H1 (cell line): ENCODE data around the gene SENP6. TPM values are rescaled to one million over a fixed set of nuclear protein-coding genes. Genes with fewer than 3 reads are reported as not detected.

ENCODE experiments used
- CTCF ChIA-PET: fragments of 300-600 bp; sonication (Branson Sonifier 250); formaldehyde crosslinking; loops from one replicate; lab custom pipeline; 2021; ENCODE audit not compliant: partially characterized antibody; lab: Charles Lee
- POLR2A ChIA-PET: fragments of 300-600 bp; sonication (Branson Sonifier 250); formaldehyde crosslinking; loops from one replicate; lab custom pipeline; 2021; ENCODE audit warnings: inconsistent platforms; ENCODE audit not compliant: partially characterized antibody; lab: Charles Lee
- DNase-seq, 2 experiments: peaks; one replicate each; pipeline versions ENCODE4 v3.0.0 to v3.0.0-alpha.2; 2010 to 2022; ENCODE audit warnings: low spot score in 2 of 2, low read depth in 1 of 2, mixed read lengths in 1 of 2
- FAIRE-seq: peaks from 2 replicates; lab custom pipeline; 2011; peaks lifted over from hg19 to GRCh38; lab: Jason Lieb, UNC
- H2AFZ ChIP-seq: 2 replicates; pipeline ENCODE4 v1.8.1; 2012; ENCODE audit warnings: low read length, inconsistent platforms
- H2AK5ac ChIP-seq: 2 replicates; pipeline ENCODE4 v1.6.1; 2013; ENCODE audit warnings: low read depth, low read length
- H2BK120ac ChIP-seq: replicated peaks from 2 replicates; pipeline ENCODE3; 2013; ENCODE audit warnings: low read depth, low read length, inconsistent platforms
- H2BK12ac ChIP-seq: 2 replicates; pipeline ENCODE4 v1.6.1; 2013; ENCODE audit warnings: low read depth, low read length
- H2BK15ac ChIP-seq: 2 replicates; pipeline ENCODE4 v1.6.1; 2013; ENCODE audit warnings: low read length
- H2BK20ac ChIP-seq: 2 replicates; pipeline ENCODE4 v1.6.1; 2013; ENCODE audit warnings: low read length
- H2BK5ac ChIP-seq: 2 replicates; pipeline ENCODE4 v1.6.1; 2013; ENCODE audit warnings: low read depth, low read length
- H3K14ac ChIP-seq: 2 replicates; pipeline ENCODE4 v1.6.1; 2013; ENCODE audit warnings: inconsistent platforms; ENCODE audit not compliant: insufficient read length
- H3K18ac ChIP-seq: 2 replicates; pipeline ENCODE4 v1.6.1; 2013; ENCODE audit warnings: low read length; ENCODE audit errors: extremely low read depth
- H3K23ac ChIP-seq: 2 replicates; pipeline ENCODE4 v1.6.1; 2013; ENCODE audit warnings: inconsistent platforms; ENCODE audit not compliant: insufficient read length
- H3K23me2 ChIP-seq: 2 replicates; pipeline ENCODE4 v1.6.1; 2013; ENCODE audit warnings: low read depth, low read length
- H3K27ac ChIP-seq: 2 replicates; pipeline ENCODE4 v1.6.1; 2011; ENCODE audit warnings: low read depth, low read length, inconsistent platforms
- H3K27me3 ChIP-seq, 4 experiments: replicated peaks in 1 of 4; 1 replicate in 1 of 4; 2 replicates in 3 of 4; pipeline versions ENCODE4 v1.6.1 to v1.8.1; 2011 to 2013; ENCODE audit warnings: low read length in 3 of 4, mild to moderate bottlenecking in 3 of 4, inconsistent platforms in 2 of 4, mixed read lengths in 2 of 4, moderate library complexity in 1 of 4; ENCODE audit not compliant: control insufficient read depth in 3 of 4, insufficient read depth in 3 of 4; ENCODE audit errors: extremely low read depth in 1 of 4
- H3K36me3 ChIP-seq, 4 experiments: 2 replicates each; pipeline versions ENCODE4 v1.6.1 to v1.8.1; 2011 to 2013; ENCODE audit warnings: mild to moderate bottlenecking in 4 of 4, low read length in 3 of 4, moderate library complexity in 2 of 4, control low read depth in 1 of 4, inconsistent platforms in 1 of 4; ENCODE audit not compliant: insufficient read depth in 4 of 4, control insufficient read depth in 2 of 4
- H3K4ac ChIP-seq: replicated peaks from 2 replicates; pipeline ENCODE3; 2013; ENCODE audit warnings: low read length, low read depth, mixed read lengths, inconsistent platforms; ENCODE audit not compliant: insufficient read length
- H3K4me1 ChIP-seq, 4 experiments: replicated peaks in 1 of 4; 1 replicate in 1 of 4; 2 replicates in 3 of 4; pipeline versions ENCODE4 v1.6.1 to v1.8.1; 2011 to 2013; ENCODE audit warnings: low read length in 3 of 4, inconsistent platforms in 2 of 4, mixed read lengths in 1 of 4; ENCODE audit not compliant: insufficient read depth in 4 of 4, control insufficient read depth in 3 of 4
- H3K4me2 ChIP-seq, 2 experiments: 2 replicates each; pipeline versions ENCODE4 v1.6.1 to v1.8.1; 2011 to 2013; ENCODE audit warnings: low read depth in 2 of 2, low read length in 2 of 2, control low read depth in 1 of 2, inconsistent platforms in 1 of 2, mild to moderate bottlenecking in 1 of 2; ENCODE audit not compliant: insufficient read depth in 1 of 2
- H3K4me3 ChIP-seq, 4 experiments: fragments of 200-600, 300-600 bp in 1 of 4; sonication (generic), shearing (Covaris generic), sonication (Bioruptor Twin) in 1 of 4; 2 replicates each; pipeline versions ENCODE4 v1.5.1 to v1.8.1; 2011 to 2016; ENCODE audit warnings: low read length in 4 of 4, low read depth in 3 of 4, control low read depth in 2 of 4, inconsistent platforms in 2 of 4, mild to moderate bottlenecking in 2 of 4, mixed read lengths in 1 of 4, moderate library complexity in 1 of 4; ENCODE audit not compliant: insufficient read depth in 2 of 4; ENCODE audit errors: extremely low read depth in 1 of 4
- H3K56ac ChIP-seq: replicated peaks from 2 replicates; pipeline ENCODE3; 2013; ENCODE audit warnings: low read depth, mild to moderate bottlenecking, mixed read lengths, low read length, inconsistent platforms; ENCODE audit not compliant: insufficient read length
- H3K79me1 ChIP-seq: 2 replicates; pipeline ENCODE4 v1.6.1; 2013; ENCODE audit warnings: low read depth, low read length, control low read depth
- H3K79me2 ChIP-seq, 2 experiments: 2 replicates each; pipeline versions ENCODE4 v1.6.1 to v1.8.1; 2012 to 2013; ENCODE audit warnings: low read length in 2 of 2, mild to moderate bottlenecking in 2 of 2, inconsistent platforms in 1 of 2; ENCODE audit not compliant: insufficient read depth in 2 of 2, control insufficient read depth in 1 of 2
- H3K9ac ChIP-seq, 4 experiments: replicated peaks in 1 of 4; 1 replicate in 1 of 4; 2 replicates in 3 of 4; pipeline versions ENCODE4 v1.6.1 to v1.8.1; 2011 to 2013; ENCODE audit warnings: low read depth in 3 of 4, low read length in 3 of 4, control low read depth in 2 of 4, mild to moderate bottlenecking in 2 of 4, moderate library complexity in 2 of 4, inconsistent platforms in 1 of 4; ENCODE audit errors: extremely low read depth in 1 of 4
- H3K9me3 ChIP-seq, 2 experiments: 2 replicates each; pipeline versions ENCODE4 v1.6.1 to v1.8.1; 2012 to 2013; ENCODE audit warnings: mild to moderate bottlenecking in 2 of 2, moderate library complexity in 2 of 2, control low read depth in 1 of 2, inconsistent platforms in 1 of 2, low read depth in 1 of 2, low read length in 1 of 2, mixed read lengths in 1 of 2; ENCODE audit not compliant: insufficient read depth in 2 of 2
- H4K20me1 ChIP-seq, 2 experiments: replicated peaks in 1 of 2; 2 replicates each; pipeline versions ENCODE3 to v1.8.1; 2011 to 2013; ENCODE audit warnings: inconsistent platforms in 2 of 2, low read length in 2 of 2, mild to moderate bottlenecking in 1 of 2; ENCODE audit not compliant: insufficient read depth in 2 of 2, control insufficient read depth in 1 of 2
- H4K5ac ChIP-seq: 2 replicates; pipeline ENCODE4 v1.6.1; 2013; ENCODE audit warnings: low read length, low read depth, mixed read lengths, inconsistent platforms; ENCODE audit not compliant: insufficient read length
- H4K8ac ChIP-seq: 2 replicates; pipeline ENCODE4 v1.8.0; 2013; ENCODE audit warnings: mild to moderate bottlenecking, moderate library complexity, low read length, inconsistent platforms; ENCODE audit not compliant: insufficient read depth; ENCODE audit errors: extremely low read depth
- H4K91ac ChIP-seq: replicated peaks from 2 replicates; pipeline ENCODE3; 2013; ENCODE audit warnings: low read length, mixed read lengths, inconsistent platforms; ENCODE audit not compliant: insufficient read length
- BCL11A ChIP-seq, 2 experiments: IDR thresholded peaks; one replicate each; pipeline ENCODE4 v1.6.1; 2011; ENCODE audit warnings: low read depth in 2 of 2, low read length in 2 of 2, mild to moderate bottlenecking in 2 of 2
- BRCA1 ChIP-seq: IDR thresholded peaks from 2 replicates; pipeline ENCODE4 v1.6.1; 2012; ENCODE audit warnings: low read depth, low read length, improper control_type of control experiment
- CBX8 ChIP-seq: fragments of 300-800, 300-1000 bp; sonication (generic); IDR thresholded peaks from 2 replicates; pipeline ENCODE4 v1.7.1; 2016; ENCODE audit warnings: low read depth, low read length, borderline replicate concordance
- CHD1 ChIP-seq: IDR thresholded peaks from 2 replicates; pipeline ENCODE4 v1.6.1; 2012; ENCODE audit warnings: low read depth, low read length, improper control_type of control experiment
- CHD2 ChIP-seq: IDR thresholded peaks from 2 replicates; pipeline ENCODE4 v1.6.1; 2012; ENCODE audit warnings: low read length, improper control_type of control experiment
- CTBP2 ChIP-seq: IDR thresholded peaks from 2 replicates; pipeline ENCODE4 v1.7.0; 2011; ENCODE audit warnings: borderline replicate concordance, mild to moderate bottlenecking, moderate library complexity, mixed read lengths, low read length; ENCODE audit not compliant: insufficient read depth, insufficient read length
- POLR2AphosphoS5 ChIP-seq: IDR thresholded peaks from 2 replicates; pipeline ENCODE4 v1.6.1; 2011; ENCODE audit warnings: low read depth, low read length
- SAP30 ChIP-seq: fragments of 300-600 bp; sonication (generic); IDR thresholded peaks from 2 replicates; pipeline ENCODE4 v1.7.1; 2012; ENCODE audit warnings: low read length, moderate library complexity, mild to moderate bottlenecking, inconsistent platforms; ENCODE audit not compliant: insufficient read depth, insufficient replicate concordance
- SIN3A ChIP-seq, 2 experiments: IDR thresholded peaks in 1 of 2; conservative IDR thresholded peaks in 1 of 2; 2 replicates each; pipeline ENCODE4 v1.6.1; 2011 to 2012; ENCODE audit warnings: low read length in 2 of 2, improper control_type of control experiment in 1 of 2, low read depth in 1 of 2, mild to moderate bottlenecking in 1 of 2
- SIRT6 ChIP-seq: IDR thresholded peaks from one replicate; pipeline ENCODE4 v1.7.1; 2012; ENCODE audit warnings: low read length, inconsistent platforms
- TAF1 ChIP-seq: IDR thresholded peaks from 2 replicates; pipeline ENCODE4 v1.6.1; 2011; ENCODE audit warnings: mild to moderate bottlenecking, low read depth, low read length
- YY1 ChIP-seq: IDR thresholded peaks from 2 replicates; pipeline ENCODE4 v1.6.1; 2011; ENCODE audit warnings: low read depth, mild to moderate bottlenecking, low read length
- WGBS, 2 experiments: shearing (Covaris generic) in 1 of 2; methylation state at CpG; one replicate each; pipeline versions ENCODE4 v1.1.6 to v1.1.7; 2013 to 2015; ENCODE audit warnings: low lambda C conversion rate in 2 of 2, mixed read lengths in 2 of 2, inconsistent platforms in 1 of 2, low coverage in 1 of 2, missing lambda C conversion rate in 1 of 2; ENCODE audit not compliant: insufficient replicate concordance in 2 of 2, insufficient coverage in 1 of 2, insufficient read length in 1 of 2; ENCODE audit errors: extremely low coverage in 1 of 2, missing lambda C conversion rate in 1 of 2; 5-methylcytosine and 5-hydroxymethylcytosine counted together
- polyA plus RNA-seq, 7 experiments: library from polyadenylated mRNA; depleted of rRNA in 3 of 7; stranded (reverse) in 5 of 7; unstranded in 2 of 7; fragments of >200 nt in 5 of 7; fragments of 200-250 nt in 2 of 7; gene quantifications; 1 replicate in 5 of 7; 2 replicates in 1 of 7; 4 replicates in 1 of 7; pipeline versions ENCODE4 v1.2.1 to v1.2.3, GENCODE V29; 2011 to 2013; ENCODE audit warnings: missing spikeins in 2 of 7, mixed read lengths in 2 of 7
- total RNA-seq: library from RNA; stranded (reverse); fragmentation: NEBNext Ultra II Directional; extraction: Animal tissue kit (Norgen Biotek cat#: 25700); gene quantifications from 2 replicates; pipeline ENCODE4 v1.2.1, GENCODE V29; 2021

Gene SENP6
- total and polyA plus RNA-seq, 2 of the 8 experiments (the other 6 are each of a cell fraction or from before 2014, with no cell fraction given), result 13.8 to 103 TPM

DNA sequence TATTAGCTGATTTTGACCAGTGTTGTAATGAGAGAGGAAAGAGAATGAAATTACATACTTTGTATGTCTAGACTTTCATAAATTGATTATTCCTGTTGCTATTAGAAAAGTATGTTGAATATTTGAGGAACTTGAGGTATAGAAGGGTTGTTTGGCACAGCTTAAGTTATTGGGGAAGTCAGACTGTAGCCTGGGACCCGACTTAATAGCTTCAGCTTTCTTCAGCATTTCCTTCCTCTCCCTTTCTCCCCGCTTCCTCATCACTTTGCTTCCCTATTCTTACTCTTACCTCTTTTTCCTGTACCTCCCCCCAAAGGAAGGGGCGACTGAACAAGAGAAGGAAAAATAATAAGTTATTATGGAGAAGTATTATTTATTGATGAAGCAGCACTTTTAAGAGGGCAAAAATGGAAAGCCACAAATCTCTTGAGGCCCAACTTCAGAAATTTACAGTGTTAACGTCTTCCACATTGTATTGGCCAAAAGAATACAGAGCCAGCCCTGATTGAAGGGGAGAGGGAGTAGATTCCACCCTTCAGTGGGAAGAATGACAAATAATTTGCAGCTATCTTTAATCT, 7.4 kb downstream of the SENP6 start:
- Histone ChIP-seq H4K20me1 (peaks cover 19 to 20% of the 10 kb centered on the region in 2 experiments), H3K4me1 (peaks cover 0 to 10% (median 4%) of the 10 kb centered on the region in 4 experiments; a peak in 4 of 7 replicates), H2BK15ac (no peak overlapping the region), H3K56ac (no peak overlapping the region), H3K27me3 (no peaks in the 10 kb centered on the region), H2BK20ac (no peak overlapping the region), H3K79me2 (peaks cover 50 to 100% of the 10 kb centered on the region in 2 experiments), H3K79me1 (no peaks in the 10 kb centered on the region; the same call in 1 of the 2 replicates), H3K36me3 (no peaks in the 10 kb centered on the region), H3K9me3 (no peaks in the 10 kb centered on the region), H2AFZ (no peak overlapping the region), H4K5ac (no peak overlapping the region), H4K8ac (no peak overlapping the region), H4K91ac (no peak overlapping the region), H3K27ac (no peak overlapping the region), H3K9ac (no peak overlapping the region), H3K4ac (no peak overlapping the region), H3K14ac (no peak overlapping the region), H2AK5ac (no peak overlapping the region), H3K18ac (no peak overlapping the region), H3K4me2 (no peak overlapping the region), H2BK120ac (no peak overlapping the region), H3K23ac (no peak overlapping the region), H3K23me2 (no peaks in the 10 kb centered on the region), H3K4me3 (no peak overlapping the region), H2BK5ac (no peak overlapping the region), H2BK12ac (no peak overlapping the region)
- POLR2A ChIA-PET, result no interaction called here
- no peak for FAIRE-seq
- CTCF ChIA-PET, result interaction anchor here (0.6 to 1.7 kb wide), 2 partner anchors 79 to 310 kb away, joined by 3 to 4 read pairs; no protein-coding TSS in a partner anchor
- DNase-seq, result no peak
- 78% methylated on average over 4 of the region's 4 CpGs; no CpG with 5 or more reads in 1 of the 2 experiments for WGBS, 2 experiments
- TF ChIP-seq POLR2AphosphoS5, result no peak
- no peak for TF ChIP-seq CTBP2
- TF ChIP-seq BCL11A (IDR thresholded peaks at IDR 0.05; ENCODE audit: low read depth in 2 of 2, low read length in 2 of 2), result no peak
- no peak for TF ChIP-seq SIN3A (conservative IDR thresholded peaks at IDR 0.05 in 1 of 2, IDR thresholded peaks at IDR 0.05 in 1 of 2; ENCODE audit: low read depth in 1 of 2, low read length in 2 of 2)
- no peak for TF ChIP-seq SIRT6
- TF ChIP-seq CHD1, result no peak
- TF ChIP-seq SAP30, result no peak
- no peak for TF ChIP-seq CHD2
- no peak for TF ChIP-seq CBX8
- TF ChIP-seq BRCA1, result no peak
- TF ChIP-seq TAF1, result no peak
- TF ChIP-seq YY1, result no peak
